AG08395 (cell line): ENCODE measurements around the gene SMARCC1.
"Not testable (repeated sequence)": the region's sequence is repeated elsewhere in the genome, so short reads cannot be mapped to it uniquely, and the experiment has no call there.

Experiments
- DNase-seq: peaks from one replicate; pipeline ENCODE4 v3.0.0; 2012; ENCODE audit warnings: mixed read lengths, low spot score

SMARCC1 gene

GRCh38 chr3:47781685-47782445, at the start of gene SMARCC1:
Gene SMARCC1, minus strand, starts transcription at chr3:47781893. Its CDS starts 96 bp downstream, at chr3:47781797.
- peak; percentile 99 for DNase-seq

GRCh38 chr3:47829482-47829881, 47.8 kb upstream of the SMARCC1 start:
- DNase-seq: not testable (repeated sequence)

GRCh38 chr3:47825590-47825989, 43.9 kb upstream of the SMARCC1 start:
- no peak for DNase-seq

GRCh38 chr3:47824541-47825473, 43.1 kb upstream of the SMARCC1 start:
- peak; percentile 97 for DNase-seq

GRCh38 chr3:47817609-47818008, 35.9 kb upstream of the SMARCC1 start:
- no peak for DNase-seq

GRCh38 chr3:47813551-47814177, 32.0 kb upstream of the SMARCC1 start:
- DNase-seq: no peak

GRCh38 chr3:47804577-47804976, 22.9 kb upstream of the SMARCC1 start:
- DNase-seq: no peak

- peak; percentile 12 for DNase-seq
Measured at GRCh38 chr3:47803480-47804025, 21.9 kb upstream of the SMARCC1 start.

- peak; percentile 92 for DNase-seq
Measured at GRCh38 chr3:47802734-47803479, 21.2 kb upstream of the SMARCC1 start, which contains the start of gene DHX30. Gene DHX30, plus strand, starts transcription at chr3:47803138. Its CDS starts 7,546 bp downstream, at chr3:47810684.

GRCh38 chr3:47799733-47800132, 18.0 kb upstream of the SMARCC1 start:
- DNase-seq: no peak

- DNase-seq: no peak
Measured at GRCh38 chr3:47794544-47794943, 12.9 kb upstream of the SMARCC1 start.

- DNase-seq: no peak
Measured at GRCh38 chr3:47792699-47793098, 11.0 kb upstream of the SMARCC1 start.

- no peak for DNase-seq
Measured at GRCh38 chr3:47791193-47791855, 9.6 kb upstream of the SMARCC1 start.

GRCh38 chr3:47783673-47784072, 2.0 kb upstream of the SMARCC1 start:
- no peak for DNase-seq

- DNase-seq: no peak
Measured at GRCh38 chr3:47782446-47783308, 984 bp upstream of the SMARCC1 start.

- peak; percentile 44 for DNase-seq
Measured at GRCh38 chr3:47780741-47781684, 680 bp downstream of the SMARCC1 start.

GRCh38 chr3:47778746-47779145, 2.9 kb downstream of the SMARCC1 start:
- no peak for DNase-seq

- DNase-seq: no peak
Measured at GRCh38 chr3:47772788-47773187, 8.9 kb downstream of the SMARCC1 start.

GRCh38 chr3:47772047-47772446, 9.6 kb downstream of the SMARCC1 start:
- no peak for DNase-seq
